Measurements from ENCODE around the gene SLC30A10. TPM values are rescaled to one million over a fixed set of nuclear protein-coding genes. Genes with fewer than 3 reads are reported as not detected.

Gene SLC30A10
- polyA plus RNA-seq, 1 donor from 2014 or later = 5.3 TPM

DNA sequence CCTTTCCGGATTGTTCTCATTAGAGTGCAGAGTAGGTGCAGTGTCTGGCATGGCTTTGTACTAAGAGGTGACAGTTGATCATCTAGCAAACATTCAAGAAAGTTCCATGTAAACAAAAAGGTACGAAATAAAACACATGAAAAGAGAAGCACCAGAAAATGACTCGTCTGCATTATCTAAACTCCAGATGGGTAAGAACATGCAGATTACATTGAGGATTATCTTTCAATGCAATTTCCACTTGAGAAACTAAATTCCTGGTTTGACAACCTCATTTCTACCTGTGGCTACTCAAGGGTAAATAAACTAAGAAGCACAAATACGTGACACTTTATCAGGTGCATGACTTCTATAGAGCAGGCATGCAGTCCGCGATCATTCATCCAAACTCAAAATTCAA lies 17.6 kb downstream of the SLC30A10 start (continued):
- no peak for TF ChIP-seq RAD21 (conservative IDR thresholded peaks at IDR 0.05)

DNA sequence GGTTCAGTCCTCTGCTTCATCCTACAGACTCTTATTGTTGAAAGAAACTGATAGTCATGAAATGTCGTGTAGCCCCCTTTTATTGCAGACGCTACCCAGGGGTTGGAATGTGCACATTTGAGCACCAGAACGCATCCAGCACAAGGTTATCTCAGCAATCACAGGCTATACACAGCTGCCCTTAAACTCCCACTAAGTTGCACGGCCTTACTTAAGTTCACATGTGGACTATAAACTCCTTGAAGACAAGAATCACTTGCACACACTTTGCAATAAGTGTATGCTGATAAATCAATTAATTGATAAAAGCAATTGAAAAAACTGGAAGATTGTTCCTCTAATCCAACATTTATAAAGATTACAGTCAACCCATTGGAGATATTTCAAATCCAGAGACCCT lies 18.9 kb downstream of the SLC30A10 start:
- no peaks in the 10 kb centered on the region for H3K36me3 ChIP-seq (ENCODE audit: insufficient read depth, low read length)
- H3K9me2 ChIP-seq (ENCODE audit: insufficient read depth, low read length) = no peaks in the 10 kb centered on the region
- H2AFZ ChIP-seq (ENCODE audit: low read depth, low read length) = no peak overlapping the region
- no peaks in the 10 kb centered on the region for H3K79me2 ChIP-seq (replicated peaks; ENCODE audit: insufficient read depth, low read length)
- no peak for TF ChIP-seq RAD21 (conservative IDR thresholded peaks at IDR 0.05)
- no peak for TF ChIP-seq EZH2 (IDR thresholded peaks at IDR 0.05; ENCODE audit: borderline replicate concordance, insufficient read depth, low read length, poor library complexity, severe bottlenecking)
- TF ChIP-seq, protein P1, sequence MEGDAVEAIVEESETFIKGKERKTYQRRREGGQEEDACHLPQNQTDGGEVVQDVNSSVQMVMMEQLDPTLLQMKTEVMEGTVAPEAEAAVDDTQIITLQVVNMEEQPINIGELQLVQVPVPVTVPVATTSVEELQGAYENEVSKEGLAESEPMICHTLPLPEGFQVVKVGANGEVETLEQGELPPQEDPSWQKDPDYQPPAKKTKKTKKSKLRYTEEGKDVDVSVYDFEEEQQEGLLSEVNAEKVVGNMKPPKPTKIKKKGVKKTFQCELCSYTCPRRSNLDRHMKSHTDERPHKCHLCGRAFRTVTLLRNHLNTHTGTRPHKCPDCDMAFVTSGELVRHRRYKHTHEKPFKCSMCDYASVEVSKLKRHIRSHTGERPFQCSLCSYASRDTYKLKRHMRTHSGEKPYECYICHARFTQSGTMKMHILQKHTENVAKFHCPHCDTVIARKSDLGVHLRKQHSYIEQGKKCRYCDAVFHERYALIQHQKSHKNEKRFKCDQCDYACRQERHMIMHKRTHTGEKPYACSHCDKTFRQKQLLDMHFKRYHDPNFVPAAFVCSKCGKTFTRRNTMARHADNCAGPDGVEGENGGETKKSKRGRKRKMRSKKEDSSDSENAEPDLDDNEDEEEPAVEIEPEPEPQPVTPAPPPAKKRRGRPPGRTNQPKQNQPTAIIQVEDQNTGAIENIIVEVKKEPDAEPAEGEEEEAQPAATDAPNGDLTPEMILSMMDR (IDR thresholded peaks at IDR 0.05; ENCODE audit: poor library complexity, severe bottlenecking) = no peak
- TF ChIP-seq, protein P2, sequence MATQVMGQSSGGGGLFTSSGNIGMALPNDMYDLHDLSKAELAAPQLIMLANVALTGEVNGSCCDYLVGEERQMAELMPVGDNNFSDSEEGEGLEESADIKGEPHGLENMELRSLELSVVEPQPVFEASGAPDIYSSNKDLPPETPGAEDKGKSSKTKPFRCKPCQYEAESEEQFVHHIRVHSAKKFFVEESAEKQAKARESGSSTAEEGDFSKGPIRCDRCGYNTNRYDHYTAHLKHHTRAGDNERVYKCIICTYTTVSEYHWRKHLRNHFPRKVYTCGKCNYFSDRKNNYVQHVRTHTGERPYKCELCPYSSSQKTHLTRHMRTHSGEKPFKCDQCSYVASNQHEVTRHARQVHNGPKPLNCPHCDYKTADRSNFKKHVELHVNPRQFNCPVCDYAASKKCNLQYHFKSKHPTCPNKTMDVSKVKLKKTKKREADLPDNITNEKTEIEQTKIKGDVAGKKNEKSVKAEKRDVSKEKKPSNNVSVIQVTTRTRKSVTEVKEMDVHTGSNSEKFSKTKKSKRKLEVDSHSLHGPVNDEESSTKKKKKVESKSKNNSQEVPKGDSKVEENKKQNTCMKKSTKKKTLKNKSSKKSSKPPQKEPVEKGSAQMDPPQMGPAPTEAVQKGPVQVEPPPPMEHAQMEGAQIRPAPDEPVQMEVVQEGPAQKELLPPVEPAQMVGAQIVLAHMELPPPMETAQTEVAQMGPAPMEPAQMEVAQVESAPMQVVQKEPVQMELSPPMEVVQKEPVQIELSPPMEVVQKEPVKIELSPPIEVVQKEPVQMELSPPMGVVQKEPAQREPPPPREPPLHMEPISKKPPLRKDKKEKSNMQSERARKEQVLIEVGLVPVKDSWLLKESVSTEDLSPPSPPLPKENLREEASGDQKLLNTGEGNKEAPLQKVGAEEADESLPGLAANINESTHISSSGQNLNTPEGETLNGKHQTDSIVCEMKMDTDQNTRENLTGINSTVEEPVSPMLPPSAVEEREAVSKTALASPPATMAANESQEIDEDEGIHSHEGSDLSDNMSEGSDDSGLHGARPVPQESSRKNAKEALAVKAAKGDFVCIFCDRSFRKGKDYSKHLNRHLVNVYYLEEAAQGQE (IDR thresholded peaks at IDR 0.05; ENCODE audit: borderline replicate concordance) = no peak
- TF ChIP-seq POLR2AphosphoS5 (IDR thresholded peaks at IDR 0.05) = no peak
- no peak for TF ChIP-seq MXI1 (conservative IDR thresholded peaks at IDR 0.05; ENCODE audit: poor library complexity, severe bottlenecking)
- TF ChIP-seq SMC3 (conservative IDR thresholded peaks at IDR 0.05; ENCODE audit: poor library complexity) = no peak
- TF ChIP-seq EP300 (conservative IDR thresholded peaks at IDR 0.05; ENCODE audit: poor library complexity, severe bottlenecking) = no peak
- TF ChIP-seq TAF1 (IDR thresholded peaks at IDR 0.05; ENCODE audit: low read depth) = no peak
- no peak overlapping the region for H3K27ac ChIP-seq (ENCODE audit: low read length)
- no peak overlapping the region for H3K9ac ChIP-seq (ENCODE audit: low read length)
- H4K20me1 ChIP-seq (ENCODE audit: insufficient read depth) = no peaks in the 10 kb centered on the region
- H3K4me2 ChIP-seq (ENCODE audit: low read length) = no peak overlapping the region
- no peak overlapping the region for H3K4me3 ChIP-seq (ENCODE audit: low read length)
- H3K9me3 ChIP-seq (ENCODE audit: low read length) = no peaks in the 10 kb centered on the region
- no peaks in the 10 kb centered on the region for H3K27me3 ChIP-seq (ENCODE audit: insufficient read depth, low read depth, low read length)
- no peaks in the 10 kb centered on the region for H3F3A ChIP-seq (ENCODE audit: insufficient read depth, low read length, poor library complexity, severe bottlenecking)

DNA sequence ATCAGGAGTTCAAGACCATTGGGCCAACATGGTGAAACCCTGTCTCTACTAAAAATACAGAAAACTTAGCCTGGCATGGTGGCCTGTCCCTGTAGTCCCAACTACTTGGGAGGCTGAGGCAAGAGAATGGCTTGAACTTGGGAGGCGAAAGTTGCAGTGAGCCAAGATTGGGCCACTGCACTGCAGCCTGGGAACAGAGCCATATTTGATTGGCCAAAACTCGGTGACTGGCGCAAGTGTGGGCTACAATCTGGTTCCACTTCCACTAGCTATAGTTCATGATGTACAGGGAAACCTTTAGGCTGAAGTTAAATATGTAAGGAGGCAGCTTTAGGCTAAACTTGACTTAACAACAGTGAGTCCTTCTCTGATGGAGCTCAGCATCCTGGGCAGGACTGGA lies 20.2 kb downstream of the SLC30A10 start:
- Histone ChIP-seq H3K27ac (ENCODE audit: low read length) (no peak overlapping the region), H3K4me2 (ENCODE audit: low read length) (no peak overlapping the region), H3K9ac (ENCODE audit: low read length) (no peak overlapping the region), H3K4me3 (ENCODE audit: low read length) (no peak overlapping the region), H3K27me3 (ENCODE audit: insufficient read depth, low read depth, low read length) (no peaks in the 10 kb centered on the region), H3K36me3 (ENCODE audit: insufficient read depth, low read length) (no peaks in the 10 kb centered on the region), H4K20me1 (ENCODE audit: insufficient read depth) (no peaks in the 10 kb centered on the region), H3K9me3 (ENCODE audit: low read length) (no peaks in the 10 kb centered on the region), H3F3A (ENCODE audit: insufficient read depth, low read length, poor library complexity, severe bottlenecking) (no peaks in the 10 kb centered on the region), H3K79me2 (replicated peaks; ENCODE audit: insufficient read depth, low read length) (no peaks in the 10 kb centered on the region), H3K9me2 (ENCODE audit: insufficient read depth, low read length) (no peaks in the 10 kb centered on the region), H2AFZ (ENCODE audit: low read depth, low read length) (no peak overlapping the region)
- TF ChIP-seq POLR2AphosphoS5 (IDR thresholded peaks at IDR 0.05) = no peak
- no peak for TF ChIP-seq EZH2 (IDR thresholded peaks at IDR 0.05; ENCODE audit: borderline replicate concordance, insufficient read depth, low read length, poor library complexity, severe bottlenecking)
- no peak for TF ChIP-seq TAF1 (IDR thresholded peaks at IDR 0.05; ENCODE audit: low read depth)
- no peak for TF ChIP-seq SMC3 (conservative IDR thresholded peaks at IDR 0.05; ENCODE audit: poor library complexity)
- TF ChIP-seq MXI1 (conservative IDR thresholded peaks at IDR 0.05; ENCODE audit: poor library complexity, severe bottlenecking) = no peak
- TF ChIP-seq, protein P2 (IDR thresholded peaks at IDR 0.05; ENCODE audit: borderline replicate concordance) = no peak
- TF ChIP-seq EP300 (conservative IDR thresholded peaks at IDR 0.05; ENCODE audit: poor library complexity, severe bottlenecking) = no peak
- TF ChIP-seq, protein P1 (IDR thresholded peaks at IDR 0.05; ENCODE audit: poor library complexity, severe bottlenecking) = no peak
- no peak for TF ChIP-seq RAD21 (conservative IDR thresholded peaks at IDR 0.05)

Measured in neural cell (in vitro differentiated cells).